ENCODE data around the gene RNF41. TPM values are rescaled to one million over a fixed set of nuclear protein-coding genes. Genes with fewer than 3 reads are reported as not detected.

Gene RNF41
- total RNA-seq, 4 donors from 2014 or later: 39.0 to 51.3 (median 42.7) TPM

GRCh38 chr12:56229916-56230431, 8.3 kb upstream of the RNF41 start, which contains the start of gene SLC39A5:
SLC39A5 (plus strand) TSS chr12:56230051; CDS start chr12:56231275, 1,224 bp downstream.
- Histone ChIP-seq H3K27ac (peak within 1 kb of the TSS; percentile 82 to 87 (median 84)), H3K27me3 (no peaks in the 10 kb centered on the region), H3K9me3 (no peaks in the 10 kb centered on the region), H3K36me3 (no peaks in the 10 kb centered on the region), H3K4me1 (peaks cover under 1 to 19% (median 10%) of the 10 kb centered on the region in 4 donors), H3K4me3 (peak within 1 kb of the TSS in 3 of 4 donors; percentile 27 to 48 (median 37))
- WGBS, 2 donors (ENCODE audit: low coverage in 1 of 2): 38 to 40% methylated on average over 3 to 4 of the region's 4 CpGs
- DNase-seq: peak; percentile 42
- TF ChIP-seq EP300 (IDR thresholded peaks at IDR 0.05; ENCODE audit: low read depth): no peak
- TF ChIP-seq CTCF (IDR thresholded peaks at IDR 0.05): no peak
- no peak for TF ChIP-seq POLR2AphosphoS5 (IDR thresholded peaks at IDR 0.05)
- no peak for TF ChIP-seq POLR2A (IDR thresholded peaks at IDR 0.05)
- in situ Hi-C loops (cut with MboI; ENCODE audit: low pct_ligation_motif_present in 1 of 4, low pct_unique_long_range_greater_than_20kb in 1 of 4, low sequenced_read_pairs in 3 of 4): no loop called here
- intact Hi-C loops (cut with DNase I; ENCODE audit: low total_unique reads): no loop called here

GRCh38 chr12:56229082-56229481, 7.4 kb upstream of the RNF41 start:
- no peaks in the 10 kb centered on the region for H3K9me3 ChIP-seq
- intact Hi-C loops (cut with DNase I; ENCODE audit: low total_unique reads): no loop called here
- H3K27ac ChIP-seq: peak overlapping the region; percentile 82 to 87 (median 84)
- no peaks in the 10 kb centered on the region for H3K36me3 ChIP-seq
- TF ChIP-seq POLR2AphosphoS5 (IDR thresholded peaks at IDR 0.05): no peak
- no peak for TF ChIP-seq EP300 (IDR thresholded peaks at IDR 0.05; ENCODE audit: low read depth)
- no peak for TF ChIP-seq CTCF (IDR thresholded peaks at IDR 0.05)
- TF ChIP-seq POLR2A (IDR thresholded peaks at IDR 0.05): no peak
- WGBS, 2 donors (ENCODE audit: low coverage in 1 of 2): 84% methylated on average over 7 of the region's 7 CpGs; no CpG with 5 or more reads in 1 of the 2 donors
- peaks cover 4 to 24% (median 16%) of the 10 kb centered on the region in 4 donors for H3K4me1 ChIP-seq
- H3K27me3 ChIP-seq: no peaks in the 10 kb centered on the region
- in situ Hi-C loops (cut with MboI; ENCODE audit: low pct_ligation_motif_present in 1 of 4, low pct_unique_long_range_greater_than_20kb in 1 of 4, low sequenced_read_pairs in 3 of 4): no loop called here
- no peak for DNase-seq
- no peak overlapping the region for H3K4me3 ChIP-seq

GRCh38 chr12:56224954-56225353, 3.2 kb upstream of the RNF41 start:
- intact Hi-C loops (cut with DNase I; ENCODE audit: low total_unique reads): loop anchor here (2.0 kb wide), 1 partner anchor 32 kb away; no protein-coding TSS in a partner anchor
- in situ Hi-C loops (cut with MboI; ENCODE audit: low pct_ligation_motif_present in 1 of 4, low pct_unique_long_range_greater_than_20kb in 1 of 4, low sequenced_read_pairs in 3 of 4): no loop called here
- DNase-seq: no peak
- 50 to 100% methylated on average over 1 to 11 of the region's 11 CpGs for WGBS, 2 donors (ENCODE audit: low coverage in 1 of 2)
- no peaks in the 10 kb centered on the region for H3K9me3 ChIP-seq
- peak overlapping the region in 3 of 4 donors; percentile 51 to 80 (median 53) for H3K4me3 ChIP-seq
- no peak for TF ChIP-seq EP300 (IDR thresholded peaks at IDR 0.05; ENCODE audit: low read depth)
- no peak for TF ChIP-seq POLR2A (IDR thresholded peaks at IDR 0.05)
- TF ChIP-seq CTCF (IDR thresholded peaks at IDR 0.05): no peak
- TF ChIP-seq POLR2AphosphoS5 (IDR thresholded peaks at IDR 0.05): no peak
- H3K4me1 ChIP-seq: peaks cover 27 to 47% (median 39%) of the 10 kb centered on the region in 4 donors
- no peaks in the 10 kb centered on the region for H3K36me3 ChIP-seq
- peak overlapping the region; percentile 96 to 99 (median 98) for H3K27ac ChIP-seq
- H3K27me3 ChIP-seq: no peaks in the 10 kb centered on the region

GRCh38 chr12:56224102-56224701, 2.5 kb upstream of the RNF41 start, which contains the start of gene NABP2:
NABP2 (plus strand) TSS chr12:56224342; CDS start chr12:56224857, 515 bp downstream.
- Histone ChIP-seq H3K4me3 (peak within 1 kb of the TSS; percentile 31 to 80 (median 52)), H3K27me3 (no peaks in the 10 kb centered on the region), H3K36me3 (no peaks in the 10 kb centered on the region), H3K27ac (peak within 1 kb of the TSS; percentile 96 to 99 (median 98)), H3K9me3 (no peaks in the 10 kb centered on the region), H3K4me1 (peaks cover 28 to 47% (median 39%) of the 10 kb centered on the region in 4 donors)
- WGBS, 2 donors (ENCODE audit: low coverage in 1 of 2): 1% methylated on average over 29 of the region's 41 CpGs; no CpG with 5 or more reads in 1 of the 2 donors
- TF ChIP-seq POLR2AphosphoS5 (IDR thresholded peaks at IDR 0.05): peak; percentile 58 to 67 (median 60)
- TF ChIP-seq EP300 (IDR thresholded peaks at IDR 0.05; ENCODE audit: low read depth): no peak
- TF ChIP-seq POLR2A (IDR thresholded peaks at IDR 0.05): peak; percentile 56
- TF ChIP-seq CTCF (IDR thresholded peaks at IDR 0.05): peak; percentile 80 to 98 (median 89)
- DNase-seq: peak; percentile 99
- intact Hi-C loops (cut with DNase I; ENCODE audit: low total_unique reads) (loop anchor here (2.0 kb wide), 1 partner anchor 31 kb away; no protein-coding TSS in a partner anchor), in situ Hi-C loops (cut with MboI; ENCODE audit: low pct_ligation_motif_present in 1 of 4, low pct_unique_long_range_greater_than_20kb in 1 of 4, low sequenced_read_pairs in 3 of 4) (no loop called here)
